Fibroblast of lung (primary cell): ENCODE data around the gene UBE2S.

Source experiments
- EZH2 ChIP-seq: IDR thresholded peaks from 2 replicates; pipeline ENCODE4 v1.5.1; 2012; ENCODE audit warnings: low read length, control low read depth, mild to moderate bottlenecking; ENCODE audit errors: missing control alignments
- TF ChIP-seq, protein P1 (sequence below), 2 donors: IDR thresholded peaks in 1 of 2; conservative IDR thresholded peaks in 1 of 2; 1 replicate in 1 of 2; 2 replicates in 1 of 2; pipeline ENCODE4 v1.5.1; 2011 to 2012; ENCODE audit warnings: low read length in 2 of 2, control low read depth in 1 of 2, inconsistent platforms in 1 of 2, low read depth in 1 of 2, mild to moderate bottlenecking in 1 of 2

GRCh38 chr19:55382013-55382412 lies 25.6 kb downstream of the UBE2S start:
- TF ChIP-seq, protein P1, sequence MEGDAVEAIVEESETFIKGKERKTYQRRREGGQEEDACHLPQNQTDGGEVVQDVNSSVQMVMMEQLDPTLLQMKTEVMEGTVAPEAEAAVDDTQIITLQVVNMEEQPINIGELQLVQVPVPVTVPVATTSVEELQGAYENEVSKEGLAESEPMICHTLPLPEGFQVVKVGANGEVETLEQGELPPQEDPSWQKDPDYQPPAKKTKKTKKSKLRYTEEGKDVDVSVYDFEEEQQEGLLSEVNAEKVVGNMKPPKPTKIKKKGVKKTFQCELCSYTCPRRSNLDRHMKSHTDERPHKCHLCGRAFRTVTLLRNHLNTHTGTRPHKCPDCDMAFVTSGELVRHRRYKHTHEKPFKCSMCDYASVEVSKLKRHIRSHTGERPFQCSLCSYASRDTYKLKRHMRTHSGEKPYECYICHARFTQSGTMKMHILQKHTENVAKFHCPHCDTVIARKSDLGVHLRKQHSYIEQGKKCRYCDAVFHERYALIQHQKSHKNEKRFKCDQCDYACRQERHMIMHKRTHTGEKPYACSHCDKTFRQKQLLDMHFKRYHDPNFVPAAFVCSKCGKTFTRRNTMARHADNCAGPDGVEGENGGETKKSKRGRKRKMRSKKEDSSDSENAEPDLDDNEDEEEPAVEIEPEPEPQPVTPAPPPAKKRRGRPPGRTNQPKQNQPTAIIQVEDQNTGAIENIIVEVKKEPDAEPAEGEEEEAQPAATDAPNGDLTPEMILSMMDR (conservative IDR thresholded peaks at IDR 0.05 in 1 of 2, IDR thresholded peaks at IDR 0.05 in 1 of 2; ENCODE audit: low read depth in 1 of 2, low read length in 2 of 2) = no peak
- no peak for TF ChIP-seq EZH2
